LNCAP (cell line): ENCODE data around the gene THUMPD2.

ENCODE experiments used
- TF ChIP-seq, protein P1 (sequence below): fragments of 450-650 bp; IDR thresholded peaks from 2 replicates; pipeline ENCODE4 v1.5.1; 2017; ENCODE audit warnings: mild to moderate bottlenecking

The THUMPD2 gene

DNA sequence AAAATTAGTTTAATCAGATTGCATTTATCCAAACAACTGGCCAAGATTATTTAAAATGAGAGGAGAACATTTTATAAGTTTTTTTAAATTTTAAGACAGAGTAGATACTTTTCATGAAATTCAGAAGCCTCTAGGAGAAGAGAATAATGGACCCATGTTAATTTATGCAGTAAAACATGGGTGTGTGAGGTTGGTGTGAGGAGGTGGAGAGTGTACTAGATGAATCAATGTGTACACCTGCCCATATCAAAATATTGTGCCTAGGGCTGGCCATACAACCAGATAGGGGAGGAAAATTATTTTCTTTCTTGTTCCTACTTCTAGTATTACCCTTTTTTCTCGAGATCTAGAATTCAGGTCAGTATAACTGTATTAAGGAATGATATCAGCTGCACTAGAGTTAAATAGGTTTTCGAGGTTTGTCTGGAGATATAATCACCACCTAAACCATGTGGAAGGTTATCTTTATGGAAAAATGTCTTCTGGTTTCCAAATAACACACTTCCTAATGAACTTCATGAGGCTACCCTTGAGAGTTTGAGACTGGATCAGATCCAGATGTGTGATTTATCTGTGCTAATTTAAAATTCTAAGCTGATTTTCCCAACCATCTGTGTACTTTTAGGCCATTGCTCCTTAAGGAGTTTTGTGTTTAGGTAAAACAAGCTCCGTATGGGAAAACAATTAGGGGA, 75.7 kb downstream of the THUMPD2 start:
- TF ChIP-seq, protein P1, sequence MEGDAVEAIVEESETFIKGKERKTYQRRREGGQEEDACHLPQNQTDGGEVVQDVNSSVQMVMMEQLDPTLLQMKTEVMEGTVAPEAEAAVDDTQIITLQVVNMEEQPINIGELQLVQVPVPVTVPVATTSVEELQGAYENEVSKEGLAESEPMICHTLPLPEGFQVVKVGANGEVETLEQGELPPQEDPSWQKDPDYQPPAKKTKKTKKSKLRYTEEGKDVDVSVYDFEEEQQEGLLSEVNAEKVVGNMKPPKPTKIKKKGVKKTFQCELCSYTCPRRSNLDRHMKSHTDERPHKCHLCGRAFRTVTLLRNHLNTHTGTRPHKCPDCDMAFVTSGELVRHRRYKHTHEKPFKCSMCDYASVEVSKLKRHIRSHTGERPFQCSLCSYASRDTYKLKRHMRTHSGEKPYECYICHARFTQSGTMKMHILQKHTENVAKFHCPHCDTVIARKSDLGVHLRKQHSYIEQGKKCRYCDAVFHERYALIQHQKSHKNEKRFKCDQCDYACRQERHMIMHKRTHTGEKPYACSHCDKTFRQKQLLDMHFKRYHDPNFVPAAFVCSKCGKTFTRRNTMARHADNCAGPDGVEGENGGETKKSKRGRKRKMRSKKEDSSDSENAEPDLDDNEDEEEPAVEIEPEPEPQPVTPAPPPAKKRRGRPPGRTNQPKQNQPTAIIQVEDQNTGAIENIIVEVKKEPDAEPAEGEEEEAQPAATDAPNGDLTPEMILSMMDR = no peak

DNA sequence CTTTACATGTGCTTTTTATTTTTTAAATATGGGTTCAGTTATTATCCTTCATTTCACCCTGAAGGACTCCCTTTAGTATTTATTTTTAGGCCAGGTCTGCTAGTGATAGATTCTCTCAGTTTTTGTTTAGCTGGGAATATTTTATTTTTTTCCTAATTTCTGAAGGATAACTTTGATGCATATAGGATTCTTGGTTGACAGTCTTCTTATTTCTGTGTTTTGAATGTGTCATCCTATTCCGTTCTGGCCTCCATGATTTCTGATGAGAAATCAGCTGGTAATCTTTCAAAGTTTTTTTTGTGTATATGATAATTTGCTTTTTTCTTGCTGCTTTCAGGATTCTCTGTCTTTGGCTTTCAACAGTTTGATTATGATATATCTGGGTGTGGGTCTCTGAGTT, 77.9 kb downstream of the THUMPD2 start:
- TF ChIP-seq, protein P1 = no peak

DNA sequence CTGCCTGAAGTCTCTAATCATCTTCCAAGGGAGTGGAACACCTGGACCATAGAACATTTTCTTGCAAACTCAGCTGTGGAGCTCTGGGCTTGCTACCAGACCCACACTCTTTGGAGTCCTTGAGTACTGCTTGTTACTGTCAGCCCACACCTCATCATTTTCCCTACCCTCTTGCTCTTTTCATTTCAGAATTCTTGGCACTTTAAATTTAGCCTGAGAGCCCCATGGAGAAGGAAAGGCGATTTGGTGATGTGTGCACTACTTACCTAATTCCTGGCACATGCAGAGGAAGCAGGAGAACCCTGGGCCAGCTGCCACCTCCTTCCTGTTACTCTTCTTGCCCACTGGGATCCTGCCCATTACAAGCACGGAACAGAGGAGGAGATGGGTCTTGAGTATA, 81.6 kb downstream of the THUMPD2 start:
- TF ChIP-seq, protein P1 = no peak

DNA sequence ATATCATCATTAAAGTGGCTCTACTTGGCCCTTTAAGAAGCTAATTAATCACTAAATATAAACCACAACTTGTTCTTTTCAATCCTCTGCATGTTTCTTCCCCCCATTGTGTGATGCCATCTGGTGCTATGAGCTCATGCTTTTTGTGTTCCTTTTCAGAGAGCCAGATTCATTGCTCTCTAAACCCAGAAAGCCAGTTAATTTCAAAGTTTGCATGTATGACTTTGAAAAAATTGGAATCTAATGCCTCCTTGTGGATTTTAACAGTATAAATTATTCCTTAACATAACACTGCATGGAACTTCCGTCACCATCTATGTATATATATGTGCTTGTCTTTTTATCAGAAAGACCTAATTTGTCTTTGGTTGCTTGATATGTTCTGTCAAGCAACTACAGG, 82.2 kb downstream of the THUMPD2 start:
- TF ChIP-seq, protein P1 = peak; percentile 32; the same call in 1 of the 2 replicates

DNA sequence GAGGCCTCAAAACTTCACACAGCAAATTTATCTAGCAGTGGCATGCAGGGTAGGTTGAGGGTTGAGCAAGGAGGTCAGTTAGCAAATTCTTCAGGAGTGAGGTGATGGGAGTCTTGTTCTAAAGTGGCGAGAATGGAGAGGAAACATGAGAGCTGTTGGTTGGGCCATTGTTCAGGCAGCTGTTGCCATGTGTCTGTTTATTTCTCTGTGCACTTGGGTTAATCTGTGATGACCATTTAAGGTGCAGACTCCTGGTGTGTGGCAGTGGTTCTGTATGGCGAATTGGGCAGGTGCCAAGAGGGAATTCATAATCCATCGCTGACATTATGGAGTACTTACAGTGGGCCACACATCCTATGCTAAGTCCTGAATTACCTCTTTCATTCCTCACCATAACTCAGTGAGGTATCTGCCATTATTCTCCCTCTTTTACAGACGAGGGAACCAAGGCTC, 82.9 kb downstream of the THUMPD2 start:
- TF ChIP-seq, protein P1 = no peak

DNA sequence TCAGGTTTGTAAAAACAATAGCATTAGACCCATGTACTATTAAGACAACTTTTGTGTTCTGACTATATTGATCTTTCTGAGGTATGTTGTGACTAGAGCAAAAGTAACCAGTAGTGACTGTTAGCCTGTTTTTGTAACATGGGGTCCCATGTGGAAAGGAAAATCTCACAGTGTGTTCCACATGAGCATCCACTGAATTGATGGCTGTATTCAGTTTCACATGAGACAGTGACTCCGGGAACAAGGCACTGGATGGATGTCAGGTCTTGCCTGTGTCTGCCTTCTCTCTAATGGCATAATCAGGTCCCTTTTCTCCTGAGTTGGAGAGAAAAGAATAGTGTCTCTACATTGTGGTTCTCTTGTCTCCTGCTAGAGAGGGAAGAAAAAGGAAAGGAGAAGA, 85.8 kb downstream of the THUMPD2 start:
- TF ChIP-seq, protein P1 = no peak

DNA sequence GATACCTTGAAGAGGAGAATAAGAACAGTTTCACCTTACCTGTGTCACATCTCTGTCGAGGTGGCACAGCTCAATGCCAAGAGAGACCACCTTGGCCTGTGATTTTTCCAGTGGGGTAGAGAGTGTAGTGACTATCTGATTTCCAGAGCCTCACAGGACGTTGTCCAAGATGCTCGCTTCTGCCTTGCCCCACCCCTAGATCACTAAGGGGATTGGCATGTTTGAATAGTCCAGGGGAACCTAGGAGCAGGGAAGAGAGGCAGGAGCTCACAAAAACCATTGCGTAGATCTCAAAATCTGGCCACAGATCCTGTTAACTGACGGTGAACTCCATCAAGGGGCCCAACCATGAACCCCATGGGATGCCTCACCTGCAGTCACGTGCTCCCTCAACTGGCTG, 89.2 kb downstream of the THUMPD2 start:
- TF ChIP-seq, protein P1 = no peak
